ENCODE data around the gene ZNF236. TPM values are rescaled to one million over a fixed set of nuclear protein-coding genes. Genes with fewer than 3 reads are reported as not detected.

ZNF236 gene
- total and polyA plus RNA-seq, 2 donors (not counting 3 experiments of a cell fraction or from before 2014, with no cell fraction given): 4.5 to 14.7 TPM

- Histone ChIP-seq H3K4me3 (replicated peaks in 1 of 3; ENCODE audit: insufficient read depth in 1 of 3, low read depth in 1 of 3, low read length in 3 of 3) (no peak overlapping the region), H3K27ac (ENCODE audit: insufficient read depth, low read depth, low read length) (no peak overlapping the region), H3K4me1 (ENCODE audit: control insufficient read depth, extremely low read depth, insufficient read depth, low read length) (no peaks in the 10 kb centered on the region), H3K9me1 (replicated peaks; ENCODE audit: control insufficient read depth, extremely low read depth, insufficient read depth, low read length) (no peaks in the 10 kb centered on the region), H4K20me1 (replicated peaks; ENCODE audit: control insufficient read depth, extremely low read depth, insufficient read depth, low read length) (no peaks in the 10 kb centered on the region), H3K9me3 (replicated peaks; ENCODE audit: control insufficient read depth, insufficient read depth, low read length) (no peaks in the 10 kb centered on the region), H3K36me3 (ENCODE audit: control insufficient read depth in 2 of 2, extremely low read depth in 1 of 2, insufficient read depth in 2 of 2, low read length in 2 of 2) (no peaks in the 10 kb centered on the region), H3K4me2 (ENCODE audit: insufficient read depth, low read length) (no peak overlapping the region), H3K9ac (replicated peaks; ENCODE audit: extremely low read depth, insufficient read depth, low read length) (no peak overlapping the region), H3K79me2 (ENCODE audit: control insufficient read depth, insufficient read depth, low read length) (no peaks in the 10 kb centered on the region), H2AFZ (ENCODE audit: low read depth, low read length) (no peak overlapping the region), H3K27me3 (ENCODE audit: control insufficient read depth in 2 of 2, insufficient read depth in 2 of 2, low read length in 2 of 2) (peaks cover 0 to 7% of the 10 kb centered on the region in 2 experiments)
- intact Hi-C loops (cut with micrococcal nuclease) (no loop called here), dilution Hi-C loops (cut with MboI; ENCODE audit: extremely low pct_ligation_motif_present, low sequenced_read_pairs) (no loop called here)
- no TSS peak for BruUV-seq (replicated peaks)
- FAIRE-seq: no peak
- CTCF ChIA-PET: interaction anchor here (1.1 to 2.5 kb wide), 2 partner anchors 11 to 223 kb away, joined by 3 to 9 read pairs; no protein-coding TSS in a partner anchor
- POLR2A ChIA-PET: no interaction called here
- DNase-seq (ENCODE audit: low read depth, low spot score): no peak
- TF ChIP-seq GATA2 (IDR thresholded peaks at IDR 0.05; ENCODE audit: insufficient read depth, insufficient read length, low read depth, low read length) (no peak), MYC (IDR thresholded peaks at IDR 0.05; ENCODE audit: low read depth, low read length) (no peak), JUN (IDR thresholded peaks at IDR 0.05; ENCODE audit: borderline replicate concordance, insufficient read depth, insufficient read length, low read depth) (no peak), MAX (IDR thresholded peaks at IDR 0.05; ENCODE audit: insufficient read depth, insufficient read length) (no peak), CTCF (IDR thresholded peaks at IDR 0.05; ENCODE audit: extremely low read depth in 1 of 2, insufficient read depth in 1 of 2, low read depth in 1 of 2, low read length in 2 of 2) (no peak), FOS (IDR thresholded peaks at IDR 0.05; ENCODE audit: borderline replicate concordance, insufficient read depth, low read length) (no peak), EZH2 (IDR thresholded peaks at IDR 0.05; ENCODE audit: borderline replicate concordance, low read depth, low read length, severe bottlenecking) (no peak), POLR2A (IDR thresholded peaks at IDR 0.05; ENCODE audit: low read depth, low read length) (no peak), POLR2AphosphoS5 (IDR thresholded peaks at IDR 0.05; ENCODE audit: insufficient read depth, low read depth, low read length) (no peak)
Measured at GRCh38 chr18:76988827-76989646, 166.7 kb downstream of the ZNF236 start.

Measured in endothelial cell of umbilical vein (primary cell).